HS-27A (cell line): ENCODE data around the gene ZNF90.
"Not testable (repeated sequence)": the region's sequence is repeated elsewhere in the genome, so short reads cannot be mapped to it uniquely, and the experiment has no call there.

Source experiments
- DNase-seq: peaks from one replicate; pipeline ENCODE4 v3.0.0-alpha.2; 2012; ENCODE audit warnings: low read depth, missing footprints

ZNF90 gene

GRCh38 chr19:20077791-20078463 lies at the start of gene ZNF90:
Gene ZNF90 (plus strand): TSS chr19:20078000. CDS start chr19:20078133, 133 bp downstream.
- peak; percentile 17 for DNase-seq

DNA sequence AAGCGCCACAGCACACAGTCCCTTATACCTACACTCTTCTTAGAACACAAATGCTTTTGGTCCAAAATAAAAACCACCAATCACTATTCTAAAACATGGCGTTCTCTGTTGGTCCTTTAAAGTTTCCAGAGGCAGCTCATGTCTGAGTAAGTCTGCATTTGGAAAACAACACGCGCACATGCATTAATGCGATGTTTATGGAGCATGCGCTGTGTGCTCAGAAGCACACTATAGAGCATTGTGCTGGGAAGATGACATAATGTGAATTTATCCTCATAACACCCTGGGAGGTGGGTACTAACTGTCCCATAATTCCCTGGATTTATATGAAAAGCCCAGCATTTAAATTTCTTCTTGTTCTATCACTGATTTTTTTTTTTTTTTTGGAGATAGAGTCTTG lies 49.2 kb upstream of the ZNF90 start:
- DNase-seq = no peak

DNA sequence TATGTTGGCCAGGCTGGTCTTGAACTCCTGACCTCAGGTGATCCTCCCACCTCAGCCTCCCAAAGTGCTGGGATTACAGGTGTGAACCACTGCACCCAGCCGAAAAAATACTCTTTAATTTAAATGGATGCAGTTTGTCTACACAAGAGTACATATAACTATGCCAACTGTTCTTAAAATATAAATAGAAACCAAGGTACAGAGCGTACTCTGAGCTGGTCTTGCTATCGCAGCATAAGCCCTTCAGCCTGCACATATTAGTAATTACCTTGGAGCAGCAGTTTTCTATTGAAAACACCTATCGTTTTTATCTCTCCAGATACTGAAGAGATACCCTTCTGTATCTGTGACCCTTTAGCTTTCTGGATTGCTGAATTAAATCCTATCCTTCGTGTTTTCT lies 41.9 kb upstream of the ZNF90 start:
- DNase-seq = no peak

GRCh38 chr19:20038358-20039202 lies 39.2 kb upstream of the ZNF90 start:
- no peak for DNase-seq

DNA sequence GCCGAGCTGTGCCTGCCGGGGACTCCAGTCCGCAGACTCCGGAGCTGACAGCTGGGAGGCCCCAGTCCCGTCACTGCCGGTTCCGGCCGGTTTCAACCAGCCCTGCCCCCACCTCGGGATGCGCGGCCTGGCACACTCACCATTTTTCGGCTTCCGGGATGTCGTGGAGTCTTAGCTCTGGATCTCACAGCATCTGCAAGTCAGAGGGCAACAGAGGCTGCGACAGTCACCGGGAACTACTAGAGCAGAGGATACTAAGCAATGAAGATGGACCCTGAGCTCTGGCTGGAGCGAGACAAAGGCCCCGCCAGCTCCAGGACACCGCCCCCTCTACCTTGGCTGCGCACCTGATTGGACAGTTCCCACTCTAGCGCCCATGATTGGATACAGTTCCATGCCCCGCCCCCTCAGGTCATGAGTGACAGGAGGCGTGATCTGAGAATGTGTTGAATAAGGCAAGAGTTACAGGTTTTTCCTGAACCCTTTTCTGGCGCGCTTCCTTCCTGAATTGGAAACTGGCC lies 38.5 kb upstream of the ZNF90 start, which contains the start of gene ZNF682:
ZNF682 (minus strand) TSS at position 303 of the 521 bp plus-strand sequence; CDS start at position 143, 160 bp downstream.
- peak; percentile 24 for DNase-seq

- DNase-seq = no peak
Measured at GRCh38 chr19:20044663-20045062, 33.1 kb upstream of the ZNF90 start.

GRCh38 chr19:20045742-20046141 lies 32.1 kb upstream of the ZNF90 start:
- DNase-seq = not testable (repeated sequence)

GRCh38 chr19:20051841-20052768 lies 25.7 kb upstream of the ZNF90 start:
- DNase-seq = peak; percentile 31

- DNase-seq = not testable (repeated sequence)
Measured at GRCh38 chr19:20058738-20059137, 19.1 kb upstream of the ZNF90 start.

GRCh38 chr19:20060282-20060681 lies 17.5 kb upstream of the ZNF90 start:
- DNase-seq = no peak

DNA sequence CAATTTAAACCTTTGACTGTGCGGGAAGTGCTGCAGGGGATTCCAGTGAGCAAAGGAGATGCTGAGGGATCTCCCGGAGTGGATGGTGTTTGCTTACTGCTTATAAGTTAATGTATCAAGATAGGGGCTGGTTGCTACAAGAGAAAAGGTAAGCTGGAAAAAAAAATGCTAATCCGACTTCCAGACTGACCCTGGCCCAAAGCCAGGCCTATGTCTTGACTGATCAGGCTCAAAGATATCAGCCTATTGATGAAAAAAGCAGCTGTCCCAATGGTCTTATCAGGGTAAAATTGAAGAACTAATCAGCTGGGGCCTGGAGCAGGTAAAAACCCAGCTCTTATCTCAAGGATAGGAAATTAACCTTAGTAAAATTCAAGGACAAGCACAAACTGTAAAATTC lies 10.9 kb upstream of the ZNF90 start:
- no peak for DNase-seq

DNA sequence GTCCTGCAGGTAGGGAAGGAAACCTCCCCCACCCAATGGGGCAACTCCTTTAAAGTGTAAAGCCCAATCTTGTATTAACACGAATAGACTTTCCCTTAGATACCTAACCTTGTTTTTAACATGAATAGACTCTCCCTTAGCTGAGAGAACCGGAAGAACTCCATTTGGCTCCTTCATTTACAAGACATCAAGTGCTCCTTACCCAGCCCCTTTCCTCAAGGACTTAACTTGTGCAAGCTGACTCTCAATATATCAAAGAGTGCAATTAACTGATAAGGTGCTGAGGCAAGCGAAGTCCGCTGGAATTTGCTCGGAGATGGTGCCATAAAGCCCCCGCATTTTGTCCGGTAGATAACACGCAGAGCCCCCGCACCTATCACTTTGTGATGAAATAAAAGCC lies 9.9 kb upstream of the ZNF90 start:
- DNase-seq = no peak

DNA sequence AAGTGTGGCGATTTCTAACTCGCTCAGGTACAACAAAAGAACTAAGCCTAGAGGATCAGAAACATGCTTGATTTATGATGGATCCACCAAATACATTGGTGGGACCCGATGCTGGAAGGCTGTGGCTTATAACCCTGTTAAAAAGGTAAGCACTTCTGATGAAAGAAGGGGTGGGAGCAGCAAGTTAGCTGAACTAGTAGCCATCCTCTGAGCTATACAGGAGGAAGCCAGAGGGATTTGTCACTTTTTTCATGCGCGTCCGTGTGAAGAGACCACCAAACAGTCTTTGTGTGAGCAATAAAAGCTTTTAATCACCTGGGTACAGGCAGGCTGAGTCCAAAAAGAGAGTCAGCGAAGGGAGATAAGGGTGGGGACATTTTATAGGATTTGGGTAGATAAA lies 9.2 kb upstream of the ZNF90 start:
- not testable (repeated sequence) for DNase-seq

DNA sequence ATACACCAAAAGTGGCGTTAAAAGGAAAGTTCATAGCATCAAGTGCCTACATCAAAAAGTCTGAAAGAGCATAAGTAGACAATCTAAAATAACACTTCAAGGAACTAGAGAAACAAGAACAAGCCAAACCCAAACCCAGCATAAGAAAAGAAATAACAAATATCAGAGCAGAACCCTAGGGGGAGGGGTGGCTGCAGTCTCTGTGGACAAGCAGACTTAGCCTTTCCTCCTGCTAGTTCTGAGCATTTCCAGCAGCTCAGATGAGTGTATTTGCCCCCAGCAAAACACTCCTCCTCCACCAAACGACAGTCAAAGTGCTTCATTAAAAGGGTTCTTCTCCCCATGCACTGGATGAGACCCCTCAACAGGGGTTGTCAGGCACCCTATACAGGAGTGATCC lies 7.1 kb upstream of the ZNF90 start:
- no peak for DNase-seq

GRCh38 chr19:20072936-20073335 lies 4.9 kb upstream of the ZNF90 start:
- no peak for DNase-seq

- DNase-seq = no peak
Measured at GRCh38 chr19:20078581-20079031, 806 bp downstream of the ZNF90 start.

- no peak for DNase-seq
Measured at GRCh38 chr19:20079476-20079875, 1.7 kb downstream of the ZNF90 start.

GRCh38 chr19:20080656-20081055 lies 2.9 kb downstream of the ZNF90 start:
- DNase-seq = no peak

DNA sequence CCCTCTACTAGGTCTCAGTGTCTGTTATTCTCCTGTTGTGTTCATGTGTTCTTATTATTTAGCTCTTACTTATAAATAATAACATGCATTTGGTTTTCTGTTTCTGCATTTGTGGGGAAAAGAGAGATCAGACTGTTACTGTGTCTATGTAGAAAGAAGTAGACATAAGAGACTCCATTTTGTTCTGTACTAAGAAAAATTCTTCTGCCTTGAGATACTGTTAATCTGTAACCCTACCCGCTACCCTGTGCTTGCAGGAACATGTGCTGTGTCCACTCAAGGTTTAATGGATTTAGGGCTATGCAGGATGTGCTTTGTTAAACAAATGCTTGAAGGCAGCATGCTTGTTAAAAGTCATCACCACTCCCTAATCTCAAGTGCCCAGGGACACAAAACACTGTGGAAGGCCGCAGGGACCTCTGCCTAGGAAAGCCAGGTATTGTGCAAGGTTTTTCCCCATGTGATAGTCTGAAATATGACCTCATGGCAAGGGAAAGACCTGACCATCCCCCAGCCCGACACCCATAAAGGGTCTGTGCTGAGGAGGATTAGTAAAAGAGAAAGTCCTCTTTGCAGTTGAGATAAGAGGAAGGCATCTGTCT lies 4.5 kb downstream of the ZNF90 start:
- DNase-seq = not testable (repeated sequence)

DNA sequence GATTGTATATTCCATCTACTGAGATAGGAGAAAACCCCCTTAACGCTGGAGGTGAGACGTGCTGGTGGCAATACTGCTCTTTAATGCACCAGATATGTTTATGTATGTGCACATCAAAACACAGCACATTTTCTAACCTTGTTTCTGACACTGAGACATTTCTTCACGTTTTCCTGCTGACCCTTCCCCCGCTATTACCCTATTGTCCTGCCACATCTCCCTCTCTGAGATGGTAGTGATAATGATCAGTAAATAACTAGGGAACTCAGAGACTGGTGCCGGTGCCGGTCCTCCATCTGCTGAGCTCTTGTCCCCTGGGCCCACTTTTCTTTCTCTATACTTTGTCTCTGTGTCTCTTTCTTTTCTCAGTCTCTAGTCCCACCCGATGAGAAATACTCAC lies 5.1 kb downstream of the ZNF90 start:
- not testable (repeated sequence) for DNase-seq

DNA sequence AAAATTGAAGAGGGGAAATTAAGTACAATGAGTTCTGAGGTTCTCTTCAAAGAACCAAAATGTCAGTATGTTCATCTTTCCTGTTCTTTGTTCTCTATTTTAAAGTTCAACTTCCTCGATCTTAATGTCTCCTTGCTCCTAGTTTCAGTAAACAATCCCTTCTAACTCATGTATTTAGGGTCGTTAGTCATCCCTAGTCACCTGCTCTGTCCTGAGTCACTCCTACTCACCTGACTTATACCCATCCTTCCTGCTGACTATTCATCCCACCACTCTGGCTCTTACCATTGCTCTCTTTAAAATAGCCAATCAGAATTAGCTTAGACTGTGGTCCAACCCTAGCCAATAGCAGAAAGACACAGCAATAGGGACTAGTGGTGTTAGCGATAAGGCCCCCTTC lies 24.3 kb downstream of the ZNF90 start:
- no peak for DNase-seq
